Left lung (tissue), 10 donors: ENCODE results near the gene INTS1. TPM values are rescaled to one million over a fixed set of nuclear protein-coding genes. Genes with fewer than 3 reads are reported as not detected.

Source experiments
- ATAC-seq: fragments of 200-7000 bp; cut with Tn5 transposase; one replicate; pipeline ENCODE4 v1.9.1; 2020; ENCODE audit warnings: moderate library complexity
- DNase-seq, 4 donors: peaks; one replicate each; pipeline ENCODE4 v3.0.0-alpha.2; 2013 to 2020
- H3K27ac ChIP-seq, 2 donors: fragments of 200-600 bp; sonication (generic) in 1 of 2; one replicate each; pipeline versions ENCODE4 v1.5.0 to v1.8.0; 2020 to 2021
- H3K27me3 ChIP-seq, 2 donors: fragments of 200-600 bp; sonication (generic) in 1 of 2; one replicate each; pipeline versions ENCODE4 v1.5.0 to v1.8.0; 2020 to 2021
- H3K36me3 ChIP-seq, 2 donors: fragments of 200-600 bp; sonication (generic) in 1 of 2; one replicate each; pipeline versions ENCODE4 v1.5.0 to v1.8.0; 2020 to 2021
- H3K4me1 ChIP-seq, 2 donors: fragments of 200-600 bp; one replicate each; pipeline ENCODE4 v1.8.0; 2021
- H3K4me3 ChIP-seq, 2 donors: fragments of 200-600 bp; sonication (generic) in 1 of 2; one replicate each; pipeline versions ENCODE4 v1.5.0 to v1.8.0; 2020 to 2021; ENCODE audit warnings: mild to moderate bottlenecking in 1 of 2
- H3K9me3 ChIP-seq, 2 donors: fragments of 200-600 bp; sonication (generic) in 1 of 2; one replicate each; pipeline versions ENCODE4 v1.5.0 to v1.8.0; 2020 to 2021
- CTCF ChIP-seq, 2 donors: fragments of 200-600 bp; sonication (generic) in 1 of 2; IDR thresholded peaks; one replicate each; pipeline versions ENCODE4 v1.5.0 to v1.8.0; 2021; ENCODE audit warnings: antibody characterized with exemption in 2 of 2
- intact Hi-C, 2 donors: fragments of 100-400 bp; cut with DNase I; formaldehyde crosslinking; loops; one replicate each; pipeline versions ENCODE4 v1.11.2 to v1.14.2; 2022
- polyA plus RNA-seq, 6 donors: library from polyadenylated mRNA; unstranded; fragments of 120-200 nt; gene quantifications; one replicate each; pipeline ENCODE4 v1.2.1, GENCODE V29; 2013; ENCODE audit not compliant: insufficient read length in 6 of 6
- total RNA-seq, 2 donors: library from RNA; stranded (reverse); fragmentation: NEBNext Ultra II Directional; extraction: Animal tissue kit (Norgen Biotek cat#: 25700); gene quantifications; one replicate each; pipeline ENCODE4 v1.2.1, GENCODE V29; 2021
- donor health status: DM: no; HTN: yes; CAD: no.
- donor health status: DM: no; HTN: no; CAD: no.

The INTS1 gene
- total and polyA plus RNA-seq, 8 donors: 51.3 to 80.9 (median 61.6) TPM

- no peak for ATAC-seq
- H3K27me3 ChIP-seq: peaks cover 0 to 81% of the 10 kb centered on the region in 2 donors
- no peaks in the 10 kb centered on the region for H3K9me3 ChIP-seq
- no peak overlapping the region for H3K27ac ChIP-seq
- no peak for TF ChIP-seq CTCF (IDR thresholded peaks at IDR 0.05)
- intact Hi-C loops: no loop called here
- H3K4me3 ChIP-seq: no peak overlapping the region
- no peak for DNase-seq
- H3K36me3 ChIP-seq: no peaks in the 10 kb centered on the region
- no peaks in the 10 kb centered on the region for H3K4me1 ChIP-seq
These were observed 81.5 kb downstream of the INTS1 start for GRCh38 chr7:1422512-1423263.

- no peak for TF ChIP-seq CTCF (IDR thresholded peaks at IDR 0.05)
- H3K27ac ChIP-seq: no peak overlapping the region
- no peaks in the 10 kb centered on the region for H3K36me3 ChIP-seq
- no peak for DNase-seq
- intact Hi-C loops: no loop called here
- H3K27me3 ChIP-seq: peaks cover 0 to 81% of the 10 kb centered on the region in 2 donors
- no peak overlapping the region for H3K4me3 ChIP-seq
- H3K9me3 ChIP-seq: no peaks in the 10 kb centered on the region
- H3K4me1 ChIP-seq: no peaks in the 10 kb centered on the region
- no peak for ATAC-seq
These were observed 82.2 kb downstream of the INTS1 start for GRCh38 chr7:1421946-1422345.

- intact Hi-C loops: no loop called here
- DNase-seq (no peak), ATAC-seq (no peak)
- no peak for TF ChIP-seq CTCF (IDR thresholded peaks at IDR 0.05)
- H3K36me3 ChIP-seq: no peaks in the 10 kb centered on the region
- no peak overlapping the region for H3K4me3 ChIP-seq
- no peak overlapping the region for H3K27ac ChIP-seq
- no peaks in the 10 kb centered on the region for H3K4me1 ChIP-seq
- H3K27me3 ChIP-seq: peaks cover 0 to 74% of the 10 kb centered on the region in 2 donors
- no peaks in the 10 kb centered on the region for H3K9me3 ChIP-seq
These were observed 83.0 kb downstream of the INTS1 start for GRCh38 chr7:1421020-1421790.

Other genes starting within 250 kb of the INTS1 start
- gene MICALL2, start 44.9 kb downstream of the INTS1 start, total RNA-seq: 10 to 100 TPM; 36.5 to 40.1 TPM
- gene MICALL2, start 44.9 kb downstream of the INTS1 start, polyA plus RNA-seq: 10 to 100 TPM in 4 of 6 donors, 1 to 10 TPM in 2; 7.9 to 20.9 (median 12.9) TPM
- gene MAFK, start 26.3 kb upstream of the INTS1 start, total RNA-seq: 10 to 100 TPM; 36.8 to 49.7 TPM
- 1 to 10 TPM; 3.5 to 7.2 (median 5.4) TPM for gene MAFK, start 26.3 kb upstream of the INTS1 start, polyA plus RNA-seq
- 1 to 10 TPM; 7.9 to 9.7 TPM for gene TMEM184A, start 51.8 kb upstream of the INTS1 start, total RNA-seq
- 1 to 10 TPM in 5 of 6 donors, under 1 TPM in 1; 1.00 to 3.2 (median 2.3) TPM for gene TMEM184A, start 51.8 kb upstream of the INTS1 start, polyA plus RNA-seq
- 10 to 100 TPM; 22.4 to 25.3 TPM for gene PSMG3, start 65.6 kb upstream of the INTS1 start, total RNA-seq
- gene PSMG3, start 65.6 kb upstream of the INTS1 start, polyA plus RNA-seq: 10 to 100 TPM; 19.8 to 31.2 (median 25.2) TPM
- gene ELFN1, start 165.9 kb upstream of the INTS1 start, total RNA-seq: 1 to 10 TPM; 1.5 to 1.6 TPM
- gene ELFN1, start 165.9 kb upstream of the INTS1 start, polyA plus RNA-seq: 1 to 10 TPM; 1.9 to 4.0 (median 3.3) TPM